Caco-2 (cell line): ENCODE data around the gene SURF4. TPM values are rescaled to one million over a fixed set of nuclear protein-coding genes. Genes with fewer than 3 reads are reported as not detected.
"Not testable (repeated sequence)": the region's sequence is repeated elsewhere in the genome, so short reads cannot be mapped to it uniquely, and the experiment has no call there.

ENCODE experiments used
- BruUV-seq: library from RNA; stranded (reverse); fragments of 400-500 nt; replicated peaks from 2 replicates; lab custom pipeline; 2021; lab: Mats Ljungman, UMichigan
- CTCF ChIA-PET: fragments of 300-600 bp; sonication (Branson Sonifier 250); formaldehyde crosslinking; loops from one replicate; lab custom pipeline; 2022; ENCODE audit warnings: antibody characterized with exemption; lab: Charles Lee
- POLR2A ChIA-PET: fragments of 300-600 bp; sonication (Branson Sonifier 250); formaldehyde crosslinking; loops from one replicate; lab custom pipeline; 2022; ENCODE audit warnings: antibody characterized with exemption; lab: Charles Lee
- DNase-seq, 2 experiments: peaks; one replicate each; pipeline versions ENCODE4 v3.0.0 to v3.0.0-alpha.2; 2020 to 2022
- H3K27me3 ChIP-seq: replicated peaks from 2 replicates; pipeline ENCODE4 v1.6.0; 2011; ENCODE audit warnings: low read length; ENCODE audit not compliant: control insufficient read depth, insufficient read depth
- H3K36me3 ChIP-seq: 2 replicates; pipeline ENCODE4 v1.5.1; 2011; ENCODE audit warnings: low read length; ENCODE audit not compliant: control insufficient read depth, insufficient read depth
- H3K4me1 ChIP-seq: fragments of 250-450 bp; sonication (Bioruptor Pico); 2 replicates; pipeline ENCODE4 v1.5.1; 2020; ENCODE audit warnings: mild to moderate bottlenecking
- H3K4me3 ChIP-seq: 2 replicates; pipeline ENCODE4 v1.5.1; 2011; ENCODE audit warnings: low read depth, mild to moderate bottlenecking, control low read depth, low read length
- H3K9me3 ChIP-seq: fragments of 250-450 bp; sonication (Bioruptor Pico); 2 replicates; pipeline ENCODE4 v1.5.1; 2020; ENCODE audit warnings: mild to moderate bottlenecking, moderate library complexity
- H3K27ac Mint-ChIP-seq: one replicate; pipeline ENCODE4 v1.8.0; 2022; ENCODE audit warnings: mixed read lengths; ENCODE audit not compliant: unreplicated experiment
- H3K27me3 Mint-ChIP-seq: one replicate; pipeline ENCODE4 v1.8.0; 2022; ENCODE audit warnings: mixed read lengths; ENCODE audit not compliant: insufficient read depth, unreplicated experiment
- H3K36me3 Mint-ChIP-seq: one replicate; pipeline ENCODE4 v1.8.0; 2022; ENCODE audit warnings: mild to moderate bottlenecking, mixed read lengths; ENCODE audit not compliant: insufficient read depth, unreplicated experiment
- H3K4me1 Mint-ChIP-seq: one replicate; pipeline ENCODE4 v1.8.0; 2022; ENCODE audit warnings: low read depth, mixed read lengths; ENCODE audit not compliant: unreplicated experiment
- H3K4me3 Mint-ChIP-seq: one replicate; pipeline ENCODE4 v1.8.0; 2022; ENCODE audit warnings: mild to moderate bottlenecking, moderate library complexity, mixed read lengths; ENCODE audit not compliant: unreplicated experiment
- H3K9me3 Mint-ChIP-seq: one replicate; pipeline ENCODE4 v1.8.0; 2022; ENCODE audit warnings: mixed read lengths; ENCODE audit not compliant: unreplicated experiment
- intact Hi-C: fragments of 100-400 bp; cut with micrococcal nuclease; formaldehyde crosslinking; loops from one replicate; pipeline ENCODE4 v1.10.0; 2022; ENCODE audit not compliant: unreplicated experiment
- total RNA-seq: library from RNA; stranded (reverse); gene quantifications from 2 replicates; pipeline ENCODE4 v1.2.3, GENCODE V29; 2022
- TF ChIP-seq, protein P1 (sequence below), 2 experiments: fragments of 200-600 bp in 1 of 2; IDR thresholded peaks; 1 replicate in 1 of 2; 2 replicates in 1 of 2; pipeline versions ENCODE4 v1.5.1 to v1.8.0; 2011 to 2022; ENCODE audit warnings: antibody characterized with exemption in 1 of 2, control low read depth in 1 of 2, inconsistent platforms in 1 of 2, low read depth in 1 of 2, low read length in 1 of 2, mild to moderate bottlenecking in 1 of 2, moderate library complexity in 1 of 2; ENCODE audit not compliant: insufficient read depth in 1 of 2, severe bottlenecking in 1 of 2, unreplicated experiment in 1 of 2

Gene SURF4
- total RNA-seq, 1 experiment from 2014 or later, result 239 TPM

DNA sequence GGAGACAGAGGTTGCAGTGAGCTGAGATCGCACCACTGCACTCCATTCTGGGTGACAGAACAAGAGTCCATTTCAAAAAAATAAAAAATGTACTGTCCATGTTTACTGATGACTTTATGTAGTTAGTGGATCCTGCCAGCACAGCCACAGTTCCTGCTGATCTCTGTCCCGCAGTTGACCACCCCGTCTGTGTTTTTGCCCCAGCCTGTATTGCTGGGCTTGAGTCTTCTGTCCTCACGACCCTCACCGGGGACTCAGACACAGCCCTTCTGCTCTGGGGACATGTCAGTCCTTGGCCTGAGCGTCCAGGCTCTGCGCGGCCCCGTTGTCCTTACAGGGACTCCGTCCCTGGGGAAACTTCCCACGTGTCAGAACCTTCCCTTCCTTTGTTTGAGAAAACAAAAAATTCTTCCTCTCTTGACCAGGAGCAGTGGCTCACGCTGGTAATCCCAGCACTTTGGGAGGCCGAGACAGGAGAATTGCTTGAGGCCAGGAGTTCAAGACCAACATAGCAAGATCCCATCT, 54.4 kb downstream of the SURF4 start:
- no peak overlapping the region for H3K4me3 ChIP-seq
- H3K4me1 ChIP-seq, result no peaks in the 10 kb centered on the region
- no TSS peak for BruUV-seq
- DNase-seq, result no peak
- Mint-ChIP-seq H3K27me3 (no peaks in the 10 kb centered on the region), H3K36me3 (no peaks in the 10 kb centered on the region), H3K4me3 (no peak overlapping the region), H3K9me3 (peaks cover 10% of the 10 kb centered on the region), H3K27ac (no peak overlapping the region), H3K4me1 (no peaks in the 10 kb centered on the region)
- intact Hi-C loops, result no loop called here
- ChIA-PET CTCF (no interaction called here), POLR2A (no interaction called here)
- TF ChIP-seq, protein P1, sequence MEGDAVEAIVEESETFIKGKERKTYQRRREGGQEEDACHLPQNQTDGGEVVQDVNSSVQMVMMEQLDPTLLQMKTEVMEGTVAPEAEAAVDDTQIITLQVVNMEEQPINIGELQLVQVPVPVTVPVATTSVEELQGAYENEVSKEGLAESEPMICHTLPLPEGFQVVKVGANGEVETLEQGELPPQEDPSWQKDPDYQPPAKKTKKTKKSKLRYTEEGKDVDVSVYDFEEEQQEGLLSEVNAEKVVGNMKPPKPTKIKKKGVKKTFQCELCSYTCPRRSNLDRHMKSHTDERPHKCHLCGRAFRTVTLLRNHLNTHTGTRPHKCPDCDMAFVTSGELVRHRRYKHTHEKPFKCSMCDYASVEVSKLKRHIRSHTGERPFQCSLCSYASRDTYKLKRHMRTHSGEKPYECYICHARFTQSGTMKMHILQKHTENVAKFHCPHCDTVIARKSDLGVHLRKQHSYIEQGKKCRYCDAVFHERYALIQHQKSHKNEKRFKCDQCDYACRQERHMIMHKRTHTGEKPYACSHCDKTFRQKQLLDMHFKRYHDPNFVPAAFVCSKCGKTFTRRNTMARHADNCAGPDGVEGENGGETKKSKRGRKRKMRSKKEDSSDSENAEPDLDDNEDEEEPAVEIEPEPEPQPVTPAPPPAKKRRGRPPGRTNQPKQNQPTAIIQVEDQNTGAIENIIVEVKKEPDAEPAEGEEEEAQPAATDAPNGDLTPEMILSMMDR (IDR thresholded peaks at IDR 0.05; ENCODE audit: insufficient read depth in 1 of 2, low read depth in 1 of 2, low read length in 1 of 2, severe bottlenecking in 1 of 2, unreplicated experiment in 1 of 2), result no peak
- no peaks in the 10 kb centered on the region for H3K27me3 ChIP-seq
- peaks cover 12% of the 10 kb centered on the region; the same call in 1 of the 2 replicates for H3K9me3 ChIP-seq
- H3K36me3 ChIP-seq, result no peaks in the 10 kb centered on the region

DNA sequence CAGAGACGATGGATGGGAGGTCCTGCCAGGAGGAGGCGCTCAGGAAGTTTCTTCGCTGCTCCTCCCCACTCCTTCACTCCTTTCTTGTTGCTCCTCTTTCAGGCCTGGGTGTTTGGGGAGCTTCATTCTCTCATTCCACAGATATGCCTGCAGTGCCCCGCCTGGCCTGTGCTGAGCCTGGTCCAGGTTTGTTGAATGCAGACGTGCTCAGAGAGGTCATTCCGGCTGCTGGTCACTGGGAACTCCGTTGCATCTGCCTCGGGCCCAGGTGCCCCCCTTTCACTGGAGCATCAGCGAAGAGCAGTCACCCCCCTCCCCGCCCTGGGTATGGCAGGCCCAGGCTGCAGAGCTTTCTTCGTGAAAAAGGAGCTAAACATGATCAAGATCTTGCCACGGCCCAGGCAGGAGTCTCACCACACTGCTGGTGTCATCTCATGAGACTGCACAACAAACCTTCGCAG, 55.4 kb downstream of the SURF4 start:
- Mint-ChIP-seq H3K4me3 (no peak overlapping the region), H3K9me3 (peaks cover 16% of the 10 kb centered on the region), H3K36me3 (no peaks in the 10 kb centered on the region), H3K27ac (no peak overlapping the region), H3K4me1 (no peaks in the 10 kb centered on the region), H3K27me3 (no peaks in the 10 kb centered on the region)
- Histone ChIP-seq H3K27me3 (no peaks in the 10 kb centered on the region), H3K4me1 (no peaks in the 10 kb centered on the region), H3K4me3 (no peak overlapping the region), H3K9me3 (peaks cover 12% of the 10 kb centered on the region; the same call in 1 of the 2 replicates), H3K36me3 (no peaks in the 10 kb centered on the region)
- ChIA-PET CTCF (interaction anchor here (1.7 kb wide), 1 partner anchor 134 kb away, joined by 24 read pairs; no protein-coding TSS in a partner anchor), POLR2A (no interaction called here)
- TF ChIP-seq, protein P1 (IDR thresholded peaks at IDR 0.05; ENCODE audit: insufficient read depth in 1 of 2, low read depth in 1 of 2, low read length in 1 of 2, severe bottlenecking in 1 of 2, unreplicated experiment in 1 of 2), result peak in 1 of 2 experiments; percentile 13
- no TSS peak for BruUV-seq
- intact Hi-C loops, result no loop called here
- DNase-seq, result no peak

DNA sequence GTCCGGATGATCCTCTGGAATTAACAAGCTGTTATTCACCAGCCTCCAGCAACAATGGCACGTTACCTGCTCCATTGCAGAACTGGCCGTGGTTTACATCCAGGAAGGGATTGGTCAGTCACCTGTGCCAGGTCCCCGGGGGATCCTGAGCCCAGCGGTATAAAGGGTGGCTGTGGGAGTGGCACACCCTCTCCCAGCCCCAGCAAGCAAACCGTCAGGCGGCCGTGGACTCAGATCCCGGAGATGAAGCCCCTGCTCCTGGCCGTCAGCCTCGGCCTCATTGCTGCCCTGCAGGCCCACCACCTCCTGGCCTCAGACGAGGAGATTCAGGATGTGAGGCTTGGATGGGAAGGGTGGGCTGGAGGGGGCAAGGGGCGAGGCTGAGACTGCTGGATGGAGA, 58.3 kb downstream of the SURF4 start:
- H3K4me1 ChIP-seq, CTCF ChIA-PET, POLR2A ChIA-PET, H3K27ac Mint-ChIP-seq, H3K9me3 ChIP-seq, H3K4me3 Mint-ChIP-seq, H3K27me3 ChIP-seq, H3K27me3 Mint-ChIP-seq, intact Hi-C loops, H3K9me3 Mint-ChIP-seq, H3K36me3 Mint-ChIP-seq, H3K4me1 Mint-ChIP-seq, BruUV-seq, H3K36me3 ChIP-seq, H3K4me3 ChIP-seq: not testable (repeated sequence)
- DNase-seq, result peak in 1 of 2 experiments; percentile 12
